ENCODE measurements around the gene CACNA1I.

- TF ChIP-seq CTCF (IDR thresholded peaks at IDR 0.05) = no peak
- no peak for TF ChIP-seq POLR2A (IDR thresholded peaks at IDR 0.05)
These were observed 120.5 kb downstream of the CACNA1I start for GRCh38 chr22:39690881-39691605.

Data from body of pancreas (tissue), 4 donors.